ENCODE measurements around the gene NFE2.

Gene NFE2

DNA sequence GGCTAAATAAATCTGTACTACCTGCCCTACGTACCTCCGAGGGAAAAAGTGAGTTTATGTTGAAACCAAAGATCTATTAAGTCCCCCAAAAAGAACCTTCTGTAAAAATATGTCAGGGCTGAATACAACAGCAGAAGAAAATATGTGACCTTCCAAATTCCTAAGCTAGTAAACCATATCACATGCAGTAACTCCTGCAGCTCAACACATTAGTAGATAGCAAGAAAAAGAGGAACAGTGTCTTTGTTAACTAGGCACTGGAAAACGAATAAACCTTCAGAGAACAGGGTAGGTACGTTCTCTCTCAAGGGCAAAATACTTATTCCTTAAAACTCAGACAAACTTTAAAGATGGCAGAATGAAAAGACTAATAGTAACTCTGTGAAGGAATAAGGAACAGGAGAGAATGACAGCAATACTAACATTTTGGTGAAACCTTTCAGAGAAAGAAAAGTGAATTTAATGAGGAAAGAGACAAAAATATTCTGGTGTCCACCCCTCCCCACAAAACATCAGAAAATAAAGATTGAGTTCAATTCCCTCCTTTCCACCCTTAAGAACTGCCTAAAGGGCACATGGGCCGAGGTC is 38.9 kb downstream of the NFE2 start:
- POLR2A ChIA-PET: interaction anchor here (1.1 to 2.4 kb wide), 2 partner anchors 18 to 19 kb away, joined by 3 to 12 read pairs; partner anchors contain the start of genes CBX5 and HNRNPA1
- TF ChIP-seq, protein P1, sequence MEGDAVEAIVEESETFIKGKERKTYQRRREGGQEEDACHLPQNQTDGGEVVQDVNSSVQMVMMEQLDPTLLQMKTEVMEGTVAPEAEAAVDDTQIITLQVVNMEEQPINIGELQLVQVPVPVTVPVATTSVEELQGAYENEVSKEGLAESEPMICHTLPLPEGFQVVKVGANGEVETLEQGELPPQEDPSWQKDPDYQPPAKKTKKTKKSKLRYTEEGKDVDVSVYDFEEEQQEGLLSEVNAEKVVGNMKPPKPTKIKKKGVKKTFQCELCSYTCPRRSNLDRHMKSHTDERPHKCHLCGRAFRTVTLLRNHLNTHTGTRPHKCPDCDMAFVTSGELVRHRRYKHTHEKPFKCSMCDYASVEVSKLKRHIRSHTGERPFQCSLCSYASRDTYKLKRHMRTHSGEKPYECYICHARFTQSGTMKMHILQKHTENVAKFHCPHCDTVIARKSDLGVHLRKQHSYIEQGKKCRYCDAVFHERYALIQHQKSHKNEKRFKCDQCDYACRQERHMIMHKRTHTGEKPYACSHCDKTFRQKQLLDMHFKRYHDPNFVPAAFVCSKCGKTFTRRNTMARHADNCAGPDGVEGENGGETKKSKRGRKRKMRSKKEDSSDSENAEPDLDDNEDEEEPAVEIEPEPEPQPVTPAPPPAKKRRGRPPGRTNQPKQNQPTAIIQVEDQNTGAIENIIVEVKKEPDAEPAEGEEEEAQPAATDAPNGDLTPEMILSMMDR (IDR thresholded peaks at IDR 0.05; ENCODE audit: insufficient read depth, low read length, missing control alignments): no peak
- no peak overlapping the region for H3K4me3 ChIP-seq (ENCODE audit: low read depth, low read length)
- CTCF ChIA-PET: interaction anchor here (0.7 to 4.9 kb wide), 10 partner anchors 10 to 118 kb away, joined by 3 to 21 read pairs (median 6); partner anchors contain the start of gene COPZ1
- DNase-seq (ENCODE audit: low read depth, low spot score): no peak

GRCh38 chr12:54259194-54260011 is 41.4 kb downstream of the NFE2 start:
- DNase-seq (ENCODE audit: low read depth, low spot score): no peak
- POLR2A ChIA-PET: interaction anchor here (0.6 to 2.5 kb wide), 5 partner anchors 20 to 30 kb away, joined by 4 to 25 read pairs (median 4); partner anchors contain the start of genes CBX5 and HNRNPA1

DNA sequence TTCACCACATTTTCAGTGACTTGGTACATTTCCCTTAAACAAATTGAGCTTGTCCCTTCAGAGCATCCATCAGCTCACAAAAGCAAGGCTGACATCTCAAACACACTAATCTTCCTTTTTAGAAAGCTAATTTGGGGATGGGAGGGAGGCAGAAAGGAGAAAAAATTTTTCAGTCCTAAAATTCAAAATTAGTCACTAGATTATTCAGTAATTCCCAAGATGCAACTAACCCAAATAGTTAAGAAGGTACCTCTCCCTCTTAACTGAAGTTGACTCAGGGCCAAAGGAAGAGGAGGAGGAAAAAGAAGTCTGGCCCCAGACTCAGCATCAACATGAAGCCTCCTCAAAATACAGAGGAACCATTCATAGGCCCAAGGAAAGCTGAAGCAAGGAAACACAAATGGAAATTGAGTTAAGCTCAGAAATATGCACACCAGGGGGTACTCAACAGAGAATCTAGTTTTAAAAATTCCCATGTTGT is 42.6 kb downstream of the NFE2 start:
- no peak for DNase-seq (ENCODE audit: low read depth, low spot score)
- ChIA-PET CTCF (interaction anchor here (0.6 to 10.8 kb wide), 16 partner anchors 9 to 251 kb away, joined by 3 to 209 read pairs (median 6); partner anchors contain the start of genes CBX5, COPZ1 and HNRNPA1), POLR2A (interaction anchor here (0.6 to 2.5 kb wide), 5 partner anchors 21 to 101 kb away, joined by 4 to 25 read pairs (median 4); partner anchors contain the start of genes CBX5 and HNRNPA1)
- no peak overlapping the region for H3K4me3 ChIP-seq (ENCODE audit: low read depth, low read length)
- TF ChIP-seq, protein P1 (IDR thresholded peaks at IDR 0.05; ENCODE audit: insufficient read depth, low read length, missing control alignments): no peak

More at GRCh38 chr12:54259194-54260011, 41.4 kb downstream of the NFE2 start:
- peak overlapping the region; percentile 2 for H3K4me3 ChIP-seq (ENCODE audit: low read depth, low read length)
- CTCF ChIA-PET: interaction anchor here (0.7 to 10.8 kb wide), 18 partner anchors 8 to 557 kb away, joined by 3 to 209 read pairs (median 6); partner anchors contain the start of genes CBX5, COPZ1 and HNRNPA1
- TF ChIP-seq, protein P1 (IDR thresholded peaks at IDR 0.05; ENCODE audit: insufficient read depth, low read length, missing control alignments): no peak

DNA sequence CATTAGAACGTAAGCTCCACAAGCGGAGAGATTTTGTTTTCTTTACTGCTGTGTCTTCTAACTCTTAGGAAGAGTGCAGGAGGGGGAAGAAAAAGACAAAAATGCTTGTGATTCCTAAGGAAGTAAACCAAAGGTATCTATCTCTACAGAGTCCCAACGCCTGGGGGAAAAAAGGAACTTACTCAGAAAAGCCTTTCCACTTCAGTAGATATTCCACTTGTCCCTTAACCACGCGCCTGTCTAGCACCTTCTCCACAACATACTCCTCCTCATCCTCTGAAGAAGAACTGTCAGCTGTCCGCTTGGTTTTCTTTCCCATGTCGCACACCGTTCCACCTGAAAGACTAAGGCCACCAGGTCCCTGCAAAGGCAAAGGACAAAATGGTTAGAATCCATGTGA is 43.5 kb downstream of the NFE2 start:
- ChIA-PET CTCF (interaction anchor here (1.4 to 10.8 kb wide), 5 partner anchors 19 to 122 kb away, joined by 3 to 209 read pairs (median 21); no protein-coding TSS in a partner anchor), POLR2A (no interaction called here)
- H3K4me3 ChIP-seq (ENCODE audit: low read depth, low read length): no peak overlapping the region
- DNase-seq (ENCODE audit: low read depth, low spot score): no peak
- TF ChIP-seq, protein P1 (IDR thresholded peaks at IDR 0.05; ENCODE audit: insufficient read depth, low read length, missing control alignments): no peak

DNA sequence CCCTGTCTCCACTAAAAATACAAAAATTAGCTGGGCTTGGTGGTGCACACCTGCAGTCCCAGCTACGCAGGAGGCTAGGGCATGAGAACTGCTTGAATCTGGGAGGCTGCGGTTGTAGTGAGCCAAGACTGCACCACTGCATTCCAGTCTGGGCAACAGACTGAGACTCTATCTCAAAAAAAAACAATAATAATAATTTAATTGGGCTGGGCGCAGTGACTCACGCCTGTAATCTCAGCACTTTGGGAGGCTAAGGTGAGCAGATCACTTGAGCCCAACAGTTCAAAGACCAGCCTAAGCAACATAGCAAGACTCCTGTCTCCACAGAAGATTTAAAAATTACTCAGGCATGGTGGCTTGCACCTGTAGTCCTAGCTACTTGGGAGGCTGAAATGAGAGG is 47.6 kb downstream of the NFE2 start:
- no peak overlapping the region for H3K4me3 ChIP-seq (ENCODE audit: low read depth, low read length)
- DNase-seq (ENCODE audit: low read depth, low spot score): no peak
- CTCF ChIA-PET: interaction anchor here (0.6 to 10.8 kb wide), 17 partner anchors 15 to 127 kb away, joined by 3 to 209 read pairs (median 9); partner anchors contain the start of gene COPZ1
- TF ChIP-seq, protein P1 (IDR thresholded peaks at IDR 0.05; ENCODE audit: insufficient read depth, low read length, missing control alignments): no peak
- POLR2A ChIA-PET: interaction anchor here (1.0 to 1.3 kb wide), 2 partner anchors 27 to 79 kb away, joined by 4 read pairs; partner anchors contain the start of gene HNRNPA1
